Left lung (tissue), 10 donors: ENCODE results near the gene DEPDC1B. TPM values are rescaled to one million over a fixed set of nuclear protein-coding genes. Genes with fewer than 3 reads are reported as not detected.

Source experiments
- ATAC-seq: fragments of 200-7000 bp; cut with Tn5 transposase; one replicate; pipeline ENCODE4 v1.9.1; 2020; ENCODE audit warnings: moderate library complexity
- DNase-seq, 4 donors: peaks; one replicate each; pipeline ENCODE4 v3.0.0-alpha.2; 2013 to 2020
- H3K27ac ChIP-seq, 2 donors: fragments of 200-600 bp; sonication (generic) in 1 of 2; one replicate each; pipeline versions ENCODE4 v1.5.0 to v1.8.0; 2020 to 2021
- H3K27me3 ChIP-seq, 2 donors: fragments of 200-600 bp; sonication (generic) in 1 of 2; one replicate each; pipeline versions ENCODE4 v1.5.0 to v1.8.0; 2020 to 2021
- H3K36me3 ChIP-seq, 2 donors: fragments of 200-600 bp; sonication (generic) in 1 of 2; one replicate each; pipeline versions ENCODE4 v1.5.0 to v1.8.0; 2020 to 2021
- H3K4me1 ChIP-seq, 2 donors: fragments of 200-600 bp; one replicate each; pipeline ENCODE4 v1.8.0; 2021
- H3K4me3 ChIP-seq, 2 donors: fragments of 200-600 bp; sonication (generic) in 1 of 2; one replicate each; pipeline versions ENCODE4 v1.5.0 to v1.8.0; 2020 to 2021; ENCODE audit warnings: mild to moderate bottlenecking in 1 of 2
- H3K9me3 ChIP-seq, 2 donors: fragments of 200-600 bp; sonication (generic) in 1 of 2; one replicate each; pipeline versions ENCODE4 v1.5.0 to v1.8.0; 2020 to 2021
- CTCF ChIP-seq, 2 donors: fragments of 200-600 bp; sonication (generic) in 1 of 2; IDR thresholded peaks; one replicate each; pipeline versions ENCODE4 v1.5.0 to v1.8.0; 2021; ENCODE audit warnings: antibody characterized with exemption in 2 of 2
- intact Hi-C, 2 donors: fragments of 100-400 bp; cut with DNase I; formaldehyde crosslinking; loops; one replicate each; pipeline versions ENCODE4 v1.11.2 to v1.14.2; 2022
- polyA plus RNA-seq, 6 donors: library from polyadenylated mRNA; unstranded; fragments of 120-200 nt; gene quantifications; one replicate each; pipeline ENCODE4 v1.2.1, GENCODE V29; 2013; ENCODE audit not compliant: insufficient read length in 6 of 6
- total RNA-seq, 2 donors: library from RNA; stranded (reverse); fragmentation: NEBNext Ultra II Directional; extraction: Animal tissue kit (Norgen Biotek cat#: 25700); gene quantifications; one replicate each; pipeline ENCODE4 v1.2.1, GENCODE V29; 2021
- donor health status: DM: no; HTN: yes; CAD: no.
- donor health status: DM: no; HTN: no; CAD: no.

DEPDC1B gene
- total and polyA plus RNA-seq, 8 donors, result 1.3 to 21.4 (median 10.5) TPM

GRCh38 chr5:60698336-60698735 lies 1.6 kb downstream of the DEPDC1B start:
- Histone ChIP-seq H3K36me3 (no peaks in the 10 kb centered on the region), H3K9me3 (no peaks in the 10 kb centered on the region), H3K27me3 (no peaks in the 10 kb centered on the region), H3K27ac (no peak overlapping the region), H3K4me3 (no peak overlapping the region), H3K4me1 (peaks cover 3 to 12% of the 10 kb centered on the region in 2 donors)
- intact Hi-C loops, result no loop called here
- ATAC-seq, result no peak
- TF ChIP-seq CTCF (IDR thresholded peaks at IDR 0.05), result no peak
- DNase-seq, result no peak

GRCh38 chr5:60690326-60690725 lies 9.6 kb downstream of the DEPDC1B start:
- Histone ChIP-seq H3K4me1 (no peaks in the 10 kb centered on the region), H3K27me3 (no peaks in the 10 kb centered on the region), H3K9me3 (no peaks in the 10 kb centered on the region), H3K4me3 (no peak overlapping the region), H3K27ac (no peak overlapping the region), H3K36me3 (no peaks in the 10 kb centered on the region)
- DNase-seq (peak in 1 of 4 donors; percentile 24), ATAC-seq (no peak)
- intact Hi-C loops, result no loop called here
- TF ChIP-seq CTCF (IDR thresholded peaks at IDR 0.05), result no peak

- ATAC-seq, result no peak
- no peak for TF ChIP-seq CTCF (IDR thresholded peaks at IDR 0.05)
- H3K36me3 ChIP-seq, result no peaks in the 10 kb centered on the region
- no peaks in the 10 kb centered on the region for H3K9me3 ChIP-seq
- H3K27ac ChIP-seq, result no peak overlapping the region
- DNase-seq, result no peak
- no peak overlapping the region for H3K4me3 ChIP-seq
- H3K4me1 ChIP-seq, result no peaks in the 10 kb centered on the region
- no peaks in the 10 kb centered on the region for H3K27me3 ChIP-seq
- intact Hi-C loops, result no loop called here
Observed at GRCh38 chr5:60688980-60689379, 11.0 kb downstream of the DEPDC1B start.

- Histone ChIP-seq H3K4me1 (no peaks in the 10 kb centered on the region), H3K27ac (no peak overlapping the region), H3K9me3 (no peaks in the 10 kb centered on the region), H3K4me3 (no peak overlapping the region), H3K27me3 (no peaks in the 10 kb centered on the region), H3K36me3 (no peaks in the 10 kb centered on the region)
- ATAC-seq (peak; percentile 69), DNase-seq (no peak)
- intact Hi-C loops, result no loop called here
- TF ChIP-seq CTCF (IDR thresholded peaks at IDR 0.05), result no peak
Observed at GRCh38 chr5:60687927-60688720, 11.8 kb downstream of the DEPDC1B start.

- no peaks in the 10 kb centered on the region for H3K36me3 ChIP-seq
- intact Hi-C loops, result no loop called here
- H3K4me3 ChIP-seq, result no peak overlapping the region
- ATAC-seq (no peak), DNase-seq (no peak)
- TF ChIP-seq CTCF (IDR thresholded peaks at IDR 0.05), result no peak
- no peak overlapping the region for H3K27ac ChIP-seq
- no peaks in the 10 kb centered on the region for H3K9me3 ChIP-seq
- H3K4me1 ChIP-seq, result no peaks in the 10 kb centered on the region
- no peaks in the 10 kb centered on the region for H3K27me3 ChIP-seq
Observed at GRCh38 chr5:60686157-60686556, 13.8 kb downstream of the DEPDC1B start.
